Subcutaneous abdominal adipose tissue (tissue), 5 donors: ENCODE results near the gene IQCF6.
"Not testable (repeated sequence)": the region's sequence is repeated elsewhere in the genome, so short reads cannot be mapped to it uniquely, and the experiment has no call there.

Experiments
- H3K27ac ChIP-seq: one replicate; pipeline ENCODE4 v1.7.0; 2013; ENCODE audit warnings: low read depth, mild to moderate bottlenecking, inconsistent platforms, low read length, moderate library complexity
- H3K27me3 ChIP-seq, 5 donors: one replicate each; pipeline ENCODE4 v1.7.0; 2013; ENCODE audit warnings: low read length in 5 of 5, inconsistent platforms in 1 of 5; ENCODE audit not compliant: control insufficient read depth in 5 of 5, insufficient read depth in 4 of 5
- H3K36me3 ChIP-seq, 5 donors: one replicate each; pipeline ENCODE4 v1.7.0; 2013; ENCODE audit warnings: low read length in 5 of 5; ENCODE audit not compliant: control insufficient read depth in 5 of 5, insufficient read depth in 5 of 5
- H3K4me1 ChIP-seq, 5 donors: one replicate each; pipeline ENCODE4 v1.7.0; 2013; ENCODE audit warnings: low read length in 5 of 5, mild to moderate bottlenecking in 3 of 5, moderate library complexity in 1 of 5; ENCODE audit not compliant: control insufficient read depth in 5 of 5, insufficient read depth in 5 of 5
- H3K4me3 ChIP-seq, 5 donors: one replicate each; pipeline ENCODE4 v1.7.0; 2013; ENCODE audit warnings: low read length in 5 of 5, low read depth in 1 of 5
- H3K9ac ChIP-seq, 5 donors: one replicate each; pipeline ENCODE4 v1.7.0; 2013; ENCODE audit warnings: low read length in 5 of 5, mild to moderate bottlenecking in 4 of 5, moderate library complexity in 3 of 5
- H3K9me3 ChIP-seq, 5 donors: one replicate each; pipeline ENCODE4 v1.7.0; 2013; ENCODE audit warnings: low read length in 5 of 5; ENCODE audit not compliant: control insufficient read depth in 5 of 5
- donor health status: healthy.
- donor health status: healthy.
- donor health status: healthy.
- donor health status: healthy.
- donor health status: healthy.

Gene IQCF6

GRCh38 chr3:51742320-51742719 lies 36.7 kb downstream of the IQCF6 start:
- not testable (repeated sequence) for H3K9me3 ChIP-seq, H3K4me3 ChIP-seq, H3K36me3 ChIP-seq, H3K27me3 ChIP-seq, H3K9ac ChIP-seq, H3K4me1 ChIP-seq, H3K27ac ChIP-seq

GRCh38 chr3:51739110-51739509 lies 39.9 kb downstream of the IQCF6 start:
- H3K36me3 ChIP-seq: no peaks in the 10 kb centered on the region
- H3K4me3 ChIP-seq: no peak overlapping the region
- peaks cover 0 to 4% (median 0%) of the 10 kb centered on the region in 5 donors for H3K4me1 ChIP-seq
- no peak overlapping the region for H3K27ac ChIP-seq
- no peak overlapping the region for H3K9ac ChIP-seq
- peaks cover 0 to 3% (median 0%) of the 10 kb centered on the region in 5 donors for H3K9me3 ChIP-seq
- H3K27me3 ChIP-seq: no peaks in the 10 kb centered on the region

GRCh38 chr3:51735950-51736349 lies 43.1 kb downstream of the IQCF6 start:
- Histone ChIP-seq H3K4me1 (peaks cover 0 to 4% (median 0%) of the 10 kb centered on the region in 5 donors), H3K27ac (no peak overlapping the region), H3K36me3 (no peaks in the 10 kb centered on the region), H3K4me3 (no peak overlapping the region), H3K27me3 (no peaks in the 10 kb centered on the region), H3K9ac (no peak overlapping the region), H3K9me3 (no peaks in the 10 kb centered on the region)

GRCh38 chr3:51735039-51735438 lies 44.0 kb downstream of the IQCF6 start:
- Histone ChIP-seq H3K9ac (no peak overlapping the region), H3K4me1 (peaks cover 0 to 4% (median 0%) of the 10 kb centered on the region in 5 donors), H3K27ac (no peak overlapping the region), H3K36me3 (no peaks in the 10 kb centered on the region), H3K27me3 (no peaks in the 10 kb centered on the region), H3K4me3 (no peak overlapping the region), H3K9me3 (no peaks in the 10 kb centered on the region)

GRCh38 chr3:51734572-51734907 lies 44.5 kb downstream of the IQCF6 start:
- no peak overlapping the region for H3K27ac ChIP-seq
- no peaks in the 10 kb centered on the region for H3K9me3 ChIP-seq

GRCh38 chr3:51733859-51734571 lies 45.0 kb downstream of the IQCF6 start:
- Histone ChIP-seq H3K4me3 (no peak overlapping the region), H3K9me3 (no peaks in the 10 kb centered on the region), H3K27me3 (no peaks in the 10 kb centered on the region), H3K4me1 (no peaks in the 10 kb centered on the region), H3K27ac (no peak overlapping the region), H3K36me3 (no peaks in the 10 kb centered on the region), H3K9ac (no peak overlapping the region)

More at GRCh38 chr3:51734572-51734907, 44.5 kb downstream of the IQCF6 start:
- no peak overlapping the region for H3K4me3 ChIP-seq
- no peaks in the 10 kb centered on the region for H3K27me3 ChIP-seq
- H3K36me3 ChIP-seq: no peaks in the 10 kb centered on the region
- no peak overlapping the region for H3K9ac ChIP-seq
- peaks cover 0 to 4% (median 0%) of the 10 kb centered on the region in 5 donors for H3K4me1 ChIP-seq

- H3K36me3 ChIP-seq: no peaks in the 10 kb centered on the region
- no peak overlapping the region for H3K27ac ChIP-seq
- H3K27me3 ChIP-seq: no peaks in the 10 kb centered on the region
- H3K9ac ChIP-seq: no peak overlapping the region
- no peaks in the 10 kb centered on the region for H3K9me3 ChIP-seq
- no peaks in the 10 kb centered on the region for H3K4me1 ChIP-seq
- H3K4me3 ChIP-seq: no peak overlapping the region
These were observed 49.9 kb downstream of the IQCF6 start for GRCh38 chr3:51729042-51729633.
